HG02588 (cell line): Measurements from ENCODE around the gene PLA2G10.
"Not testable (repeated sequence)": the region's sequence is repeated elsewhere in the genome, so short reads cannot be mapped to it uniquely, and the experiment has no call there.

ENCODE experiments used
- ATAC-seq: cut with Tn5 transposase; IDR thresholded peaks from one replicate; pipeline ENCODE4 v1.9.1; 2021; ENCODE audit warnings: mild to moderate bottlenecking, moderate library complexity; ENCODE audit not compliant: unreplicated experiment

The PLA2G10 gene, protein sequence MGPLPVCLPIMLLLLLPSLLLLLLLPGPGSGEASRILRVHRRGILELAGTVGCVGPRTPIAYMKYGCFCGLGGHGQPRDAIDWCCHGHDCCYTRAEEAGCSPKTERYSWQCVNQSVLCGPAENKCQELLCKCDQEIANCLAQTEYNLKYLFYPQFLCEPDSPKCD

DNA sequence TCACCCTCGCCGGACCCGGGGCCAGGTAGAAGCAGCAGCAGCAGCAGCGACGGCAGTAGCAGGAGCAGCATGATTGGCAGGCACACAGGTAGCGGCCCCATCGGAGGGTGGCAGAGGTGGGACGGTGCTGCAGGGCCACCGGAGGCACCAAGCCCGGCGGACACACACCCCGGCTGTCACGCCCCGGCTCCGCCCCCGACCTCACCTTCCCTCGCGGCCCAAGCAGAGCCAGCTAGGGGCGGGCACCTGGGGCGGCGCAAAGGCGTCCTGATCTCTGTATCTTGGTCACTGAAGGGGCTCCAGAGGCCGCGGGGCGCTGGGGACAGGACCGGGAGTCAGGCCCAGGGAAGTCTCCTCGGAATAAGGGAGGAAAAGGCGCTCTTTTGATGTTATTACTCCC is at the start of gene PLA2G10:
PLA2G10 (minus strand) TSS at position 180 of the 400 bp plus-strand sequence; CDS start at position 101, 79 bp downstream.
- ATAC-seq = not testable (repeated sequence)

DNA sequence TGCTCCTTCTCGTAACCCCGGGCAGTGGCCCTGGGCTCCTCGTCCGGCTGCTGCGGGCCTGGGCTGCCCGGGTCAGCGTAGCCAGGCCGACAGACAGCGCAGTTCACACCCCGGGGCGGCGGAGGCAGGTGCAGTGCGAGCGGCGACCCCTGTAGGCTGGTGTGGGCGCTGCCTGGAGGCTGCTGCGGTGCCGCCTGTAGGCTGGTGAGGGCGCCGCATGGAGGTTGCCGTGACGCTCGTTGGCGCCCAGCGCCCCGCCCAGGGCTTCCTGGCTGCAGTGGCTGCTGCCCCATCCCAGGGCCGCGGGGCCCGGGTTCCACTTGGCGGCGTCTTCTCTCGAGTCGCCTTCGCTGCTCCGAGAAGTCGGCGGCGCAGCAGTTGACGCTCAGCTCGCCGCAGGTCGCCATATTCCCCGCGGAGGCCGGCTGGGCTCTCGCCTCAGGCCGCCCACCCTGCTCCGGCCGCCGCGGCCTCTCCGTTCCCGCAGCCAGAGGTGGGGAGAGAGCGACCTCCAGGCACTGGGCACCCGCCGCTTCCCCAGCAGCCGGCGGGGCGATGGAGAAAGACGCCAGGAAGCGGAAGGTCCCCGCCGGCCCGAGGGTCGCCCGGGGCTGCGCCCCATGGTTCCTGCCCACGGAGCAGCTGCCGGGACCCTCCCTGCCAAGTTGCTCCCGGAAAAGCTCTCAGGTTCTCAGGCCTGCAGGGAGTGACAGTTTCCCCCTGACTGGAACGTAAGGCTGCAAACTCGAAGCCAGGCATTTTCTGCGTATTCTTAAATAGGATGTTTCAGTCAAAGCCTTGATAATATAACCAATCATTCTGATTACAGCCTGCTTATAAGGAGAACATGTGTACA is 48.4 kb upstream of the PLA2G10 start, which contains the start of gene NPIPA2:
NPIPA2 (plus strand) TSS at position 261 of the 856 bp plus-strand sequence. CDS start 5,533 bp downstream, outside the sequence.
- ATAC-seq = peak; percentile 97

GRCh38 chr16:14741794-14742193 is 47.7 kb upstream of the PLA2G10 start:
- ATAC-seq = not testable (repeated sequence)

DNA sequence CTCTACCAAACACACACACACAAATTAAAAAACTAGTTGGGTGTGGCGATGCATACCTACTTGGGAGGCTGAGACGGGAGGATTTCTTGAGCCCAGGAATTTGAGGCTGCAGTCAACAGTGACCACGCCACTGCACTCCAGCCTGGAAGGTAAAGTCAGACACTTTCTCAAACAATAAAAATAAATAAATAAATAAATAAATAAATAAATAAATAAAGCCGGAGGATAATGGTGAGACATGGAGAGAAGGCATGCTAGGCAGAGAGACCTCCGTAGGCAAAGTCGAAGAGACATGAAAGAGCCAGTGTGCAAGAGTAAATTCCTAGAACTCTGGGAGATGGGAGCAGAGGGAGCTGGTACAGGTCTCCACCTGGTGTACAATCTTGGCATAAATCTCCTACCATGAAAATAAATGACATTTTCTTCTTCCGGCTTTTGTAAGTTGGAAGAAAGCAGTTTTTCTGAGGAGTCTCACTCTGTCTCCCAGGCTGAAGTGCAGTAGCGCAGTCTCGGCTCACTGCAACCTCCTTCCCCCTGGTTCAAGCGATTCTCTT is 46.8 kb upstream of the PLA2G10 start:
- ATAC-seq = not testable (repeated sequence)

DNA sequence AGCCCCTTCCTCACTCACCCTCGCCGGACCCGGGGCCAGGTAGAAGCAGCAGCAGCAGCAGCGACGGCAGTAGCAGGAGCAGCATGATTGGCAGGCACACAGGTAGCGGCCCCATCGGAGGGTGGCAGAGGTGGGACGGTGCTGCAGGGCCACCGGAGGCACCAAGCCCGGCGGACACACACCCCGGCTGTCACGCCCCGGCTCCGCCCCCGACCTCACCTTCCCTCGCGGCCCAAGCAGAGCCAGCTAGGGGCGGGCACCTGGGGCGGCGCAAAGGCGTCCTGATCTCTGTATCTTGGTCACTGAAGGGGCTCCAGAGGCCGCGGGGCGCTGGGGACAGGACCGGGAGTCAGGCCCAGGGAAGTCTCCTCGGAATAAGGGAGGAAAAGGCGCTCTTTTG is 39.1 kb upstream of the PLA2G10 start:
- ATAC-seq = not testable (repeated sequence)

DNA sequence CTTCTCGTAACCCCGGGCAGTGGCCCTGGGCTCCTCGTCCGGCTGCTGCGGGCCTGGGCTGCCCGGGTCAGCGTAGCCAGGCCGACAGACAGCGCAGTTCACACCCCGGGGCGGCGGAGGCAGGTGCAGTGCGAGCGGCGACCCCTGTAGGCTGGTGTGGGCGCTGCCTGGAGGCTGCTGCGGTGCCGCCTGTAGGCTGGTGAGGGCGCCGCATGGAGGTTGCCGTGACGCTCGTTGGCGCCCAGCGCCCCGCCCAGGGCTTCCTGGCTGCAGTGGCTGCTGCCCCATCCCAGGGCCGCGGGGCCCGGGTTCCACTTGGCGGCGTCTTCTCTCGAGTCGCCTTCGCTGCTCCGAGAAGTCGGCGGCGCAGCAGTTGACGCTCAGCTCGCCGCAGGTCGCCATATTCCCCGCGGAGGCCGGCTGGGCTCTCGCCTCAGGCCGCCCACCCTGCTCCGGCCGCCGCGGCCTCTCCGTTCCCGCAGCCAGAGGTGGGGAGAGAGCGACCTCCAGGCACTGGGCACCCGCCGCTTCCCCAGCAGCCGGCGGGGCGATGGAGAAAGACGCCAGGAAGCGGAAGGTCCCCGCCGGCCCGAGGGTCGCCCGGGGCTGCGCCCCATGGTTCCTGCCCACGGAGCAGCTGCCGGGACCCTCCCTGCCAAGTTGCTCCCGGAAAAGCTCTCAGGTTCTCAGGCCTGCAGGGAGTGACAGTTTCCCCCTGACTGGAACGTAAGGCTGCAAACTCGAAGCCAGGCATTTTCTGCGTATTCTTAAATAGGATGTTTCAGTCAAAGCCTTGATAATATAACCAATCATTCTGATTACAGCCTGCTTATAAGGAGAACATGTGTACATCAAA is 9.3 kb upstream of the PLA2G10 start, which contains the start of gene NPIPA3:
NPIPA3 (plus strand) TSS at position 256 of the 856 bp plus-strand sequence. CDS start 5,533 bp downstream, outside the sequence.
- peak; percentile 95 for ATAC-seq

- ATAC-seq = not testable (repeated sequence)
These were observed 8.6 kb upstream of the PLA2G10 start for GRCh38 chr16:14702672-14703071.

- ATAC-seq = not testable (repeated sequence)
These were observed 7.8 kb upstream of the PLA2G10 start for GRCh38 chr16:14701859-14702258.

DNA sequence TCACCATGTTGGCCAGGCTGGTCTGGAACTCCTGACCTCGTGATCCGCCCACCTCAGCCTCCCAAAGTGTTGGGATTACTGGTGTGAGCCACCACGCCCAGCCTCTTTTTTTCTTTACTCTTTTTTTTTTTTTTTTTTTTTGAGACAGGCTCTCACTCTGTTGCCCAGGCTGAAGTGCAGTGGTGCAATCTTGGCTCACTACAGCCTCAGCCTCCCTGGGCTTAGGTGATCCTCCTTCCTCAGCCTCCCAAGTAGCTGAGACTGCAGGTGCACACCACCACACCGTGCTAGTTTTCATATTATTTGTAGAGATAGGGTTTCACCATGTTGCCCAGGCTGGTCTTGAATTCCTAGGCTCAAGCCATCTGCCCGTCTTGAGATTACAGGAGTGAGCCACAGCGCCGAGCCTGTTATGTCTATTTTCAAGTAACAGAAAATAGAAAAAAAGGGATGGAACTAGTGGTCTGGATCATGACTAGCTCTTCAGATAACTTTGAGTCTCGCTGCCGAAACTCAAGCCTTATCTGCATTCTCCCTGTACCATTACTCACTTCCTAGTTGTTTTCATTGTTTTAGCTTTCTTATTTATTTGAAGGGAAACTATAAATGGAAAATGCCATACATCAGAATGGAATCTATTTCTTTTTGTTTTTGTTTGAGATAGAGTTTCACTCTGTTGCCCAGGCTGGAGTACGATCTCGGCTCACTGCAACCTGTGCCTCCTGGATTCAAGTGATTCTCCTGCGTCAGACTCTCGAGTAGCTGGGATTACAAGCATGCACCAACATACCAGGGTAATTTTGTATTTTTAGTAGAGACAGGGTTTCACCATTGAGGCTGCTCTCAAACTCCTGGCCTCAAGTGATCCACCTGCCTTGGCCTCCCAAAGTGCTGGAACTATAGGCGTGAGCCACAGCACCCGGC is 8.0 kb downstream of the PLA2G10 start:
- not testable (repeated sequence) for ATAC-seq

DNA sequence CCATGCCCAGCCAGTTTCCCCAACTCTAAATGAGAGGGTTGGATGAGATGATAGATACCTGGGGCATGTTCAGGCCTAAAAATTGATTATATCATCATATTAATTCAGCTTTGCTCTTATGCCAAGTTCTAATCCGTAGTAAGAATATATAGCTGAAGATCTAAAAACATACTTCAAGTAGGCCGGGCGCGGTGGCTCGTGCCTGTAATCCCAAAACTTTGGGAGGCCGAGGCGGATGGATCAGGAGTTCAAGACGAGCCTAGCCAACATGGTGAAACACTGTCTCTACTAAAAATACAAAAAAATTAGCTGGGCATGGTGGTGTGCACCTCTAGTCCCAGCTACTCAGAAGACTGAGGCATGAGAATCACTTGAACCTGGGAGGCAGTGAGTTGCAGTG is 12.0 kb downstream of the PLA2G10 start:
- no peak for ATAC-seq

DNA sequence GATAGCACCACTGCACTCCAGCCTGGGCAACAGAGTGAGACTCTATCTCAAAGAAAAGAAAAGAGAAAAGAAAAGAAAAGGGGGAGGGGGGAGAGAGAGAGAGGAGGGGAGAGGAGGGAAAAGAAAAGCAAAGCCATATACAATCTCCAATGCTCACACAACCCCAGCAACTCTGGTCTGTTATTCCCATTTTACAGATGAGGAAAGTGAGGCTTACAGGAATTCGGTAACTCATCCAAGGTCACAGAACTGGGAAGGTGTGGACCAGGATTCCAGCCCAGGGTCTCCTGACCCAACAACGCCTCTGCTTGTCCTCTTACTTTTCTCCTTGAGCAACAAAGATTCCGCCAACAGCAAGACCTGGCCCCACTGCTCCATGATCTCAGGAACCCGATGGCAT is 13.0 kb downstream of the PLA2G10 start:
- ATAC-seq = no peak

GRCh38 chr16:14680396-14680795 is 13.7 kb downstream of the PLA2G10 start:
- not testable (repeated sequence) for ATAC-seq

DNA sequence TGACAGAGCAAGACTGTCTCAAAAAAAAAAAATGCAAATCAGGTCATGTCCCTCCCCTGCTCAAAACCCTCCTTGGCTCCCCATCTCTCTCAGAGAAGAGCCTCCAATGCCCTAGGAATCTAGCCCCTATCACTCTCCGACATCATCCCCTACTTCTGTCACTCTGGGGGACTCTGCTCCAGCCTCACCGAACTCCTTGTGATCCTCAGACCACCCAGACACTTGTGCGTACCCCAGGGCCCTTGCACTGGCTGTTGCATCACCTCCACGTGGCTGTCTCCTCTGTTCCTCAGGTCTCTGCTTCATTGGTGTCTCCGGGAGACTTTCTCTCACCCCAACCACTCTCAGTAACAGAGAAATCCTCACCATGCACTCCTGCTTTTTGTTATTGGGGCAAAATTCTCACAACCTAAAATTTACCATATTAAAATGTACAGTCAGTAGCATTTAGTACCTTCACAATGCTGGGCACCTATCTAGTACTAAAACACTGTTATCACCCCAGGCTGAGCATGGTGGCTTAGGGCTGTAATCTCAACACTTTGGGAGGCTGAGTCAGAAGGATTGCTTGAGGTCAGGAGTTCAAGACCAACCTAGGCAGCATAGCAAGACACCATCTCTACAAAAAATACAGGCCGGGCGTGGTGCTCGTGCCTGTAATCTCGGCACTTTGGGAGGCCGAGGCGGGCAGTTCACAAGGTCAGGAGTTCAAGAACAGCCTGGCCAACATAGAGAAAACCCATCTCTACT is 15.2 kb downstream of the PLA2G10 start:
- ATAC-seq = no peak

GRCh38 chr16:14677627-14678026 is 16.5 kb downstream of the PLA2G10 start:
- no peak for ATAC-seq

GRCh38 chr16:14676633-14677032 is 17.5 kb downstream of the PLA2G10 start:
- ATAC-seq = no peak

DNA sequence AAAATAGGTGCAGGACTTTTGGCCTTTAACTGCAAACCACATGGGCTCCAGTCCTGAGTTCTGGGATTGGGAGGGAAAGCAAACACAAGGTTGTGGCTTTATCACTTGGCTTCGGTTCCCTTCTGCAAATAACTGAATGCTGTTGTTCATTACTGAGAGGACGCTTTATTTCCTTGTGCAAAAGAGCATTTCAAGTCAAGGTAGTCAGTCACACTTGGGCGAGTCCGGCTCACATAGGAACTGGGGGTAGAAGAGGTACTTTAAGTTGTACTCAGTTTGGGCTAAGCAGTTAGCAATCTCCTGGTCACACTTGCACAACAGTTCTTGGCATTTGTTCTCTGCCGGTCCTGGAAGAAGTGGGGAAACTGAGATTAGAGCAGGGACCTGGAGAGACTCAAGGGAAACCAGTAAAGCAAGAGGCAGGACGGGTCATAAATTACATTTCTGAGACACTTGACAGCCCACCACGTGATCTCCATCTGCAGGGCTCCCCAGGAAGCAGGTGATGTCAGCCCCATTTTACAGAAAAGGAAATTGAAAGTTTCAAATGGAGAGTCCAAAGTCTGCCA is 21.6 kb downstream of the PLA2G10 start:
- no peak for ATAC-seq

DNA sequence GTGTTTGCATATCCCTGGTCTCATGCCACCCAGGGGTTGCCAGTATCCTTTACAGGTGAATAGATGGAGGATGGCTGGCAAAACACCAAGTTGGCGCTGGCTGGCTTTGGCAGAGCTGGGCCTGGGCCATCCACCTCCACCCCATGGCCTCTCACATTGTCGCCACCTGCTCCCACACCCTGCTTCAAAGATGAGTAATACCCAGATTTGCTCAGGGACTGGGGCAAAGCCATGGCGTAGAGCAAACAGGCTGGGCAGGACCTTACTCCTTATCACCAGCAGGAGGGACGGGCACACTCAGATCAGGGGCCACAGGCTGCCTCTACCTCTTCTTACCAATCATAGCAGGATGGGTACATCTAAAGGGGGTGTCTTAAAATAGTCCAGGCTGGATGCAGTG is 24.3 kb downstream of the PLA2G10 start:
- no peak for ATAC-seq

GRCh38 chr16:14668556-14669223 is 25.4 kb downstream of the PLA2G10 start:
- no peak for ATAC-seq
